LNCAP (cell line): ENCODE results near the gene SLIT3.

Experiments used
- CTCF ChIP-seq: fragments of 450-650 bp; IDR thresholded peaks from 2 replicates; pipeline ENCODE4 v1.5.1; 2017; ENCODE audit warnings: mild to moderate bottlenecking

The SLIT3 gene

DNA sequence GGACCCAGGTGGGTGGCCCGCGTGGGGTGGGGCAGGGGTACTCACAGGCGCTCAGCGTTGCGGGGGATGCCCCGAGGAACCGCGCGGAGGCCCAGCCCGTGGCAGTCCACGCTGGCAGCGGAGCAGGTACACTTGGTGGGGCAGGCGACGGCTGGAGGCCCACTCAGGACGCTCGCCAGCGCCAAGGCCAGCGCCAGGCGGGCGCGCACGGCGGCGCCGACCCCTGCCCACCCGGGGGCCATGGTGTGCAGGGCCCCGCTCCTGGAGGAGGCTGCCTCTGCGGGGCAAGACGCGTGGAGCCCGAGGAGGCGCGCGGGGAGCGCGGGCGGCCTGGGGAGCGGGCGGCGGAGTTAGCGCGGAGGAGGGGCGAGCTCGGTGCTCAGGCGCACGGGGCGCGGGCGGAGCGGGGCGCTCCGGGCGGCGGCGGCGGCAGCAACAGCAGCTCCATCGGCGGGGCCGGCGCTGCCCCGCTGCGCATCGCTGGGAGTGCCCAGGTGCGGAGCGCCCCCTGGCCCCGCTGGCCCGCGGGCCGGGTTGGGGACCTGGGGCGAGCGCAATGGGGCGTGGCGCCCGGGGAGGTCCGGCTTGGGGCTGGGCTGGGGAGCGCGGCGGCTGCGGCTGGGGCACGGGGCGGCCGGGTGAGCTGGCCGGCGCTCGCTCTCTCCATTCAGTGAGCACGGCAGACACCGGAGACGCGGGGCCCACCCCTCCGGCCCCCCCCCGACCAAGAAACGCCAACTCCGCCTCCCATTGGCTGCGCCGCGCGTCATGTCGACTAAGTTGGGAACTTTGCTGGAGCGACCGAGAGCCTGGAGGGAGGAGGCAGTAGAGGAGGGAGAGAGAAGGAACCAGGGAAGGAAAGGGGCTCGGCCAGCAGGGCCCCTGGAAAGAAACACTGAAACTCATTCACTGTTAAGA lies at the start of gene SLIT3:
TSS of gene SLIT3 (minus strand) at position 672 of the 918 bp plus-strand sequence. CDS start at position 242, 430 bp downstream.
- peak; percentile 18; the same call in 1 of the 2 replicates for TF ChIP-seq CTCF

DNA sequence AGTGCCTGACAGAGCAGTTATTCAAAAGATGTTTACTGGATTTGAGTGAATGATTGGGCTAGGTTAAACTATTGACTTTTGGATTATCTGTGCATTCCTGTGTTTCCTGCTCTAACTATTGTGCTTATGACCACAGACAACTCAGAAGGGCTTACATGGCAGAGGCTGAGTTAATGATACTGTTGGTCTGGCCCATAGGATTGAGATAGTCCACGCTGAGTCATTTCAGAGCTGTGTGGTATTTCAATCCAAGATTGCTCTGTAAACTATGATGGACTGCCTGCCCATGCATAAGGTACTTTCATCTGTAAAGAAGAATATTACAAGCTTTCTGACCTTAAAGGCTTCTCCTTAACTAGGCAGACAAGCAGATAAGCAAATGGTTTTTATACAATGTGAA lies 49.1 kb upstream of the SLIT3 start:
- no peak for TF ChIP-seq CTCF

GRCh38 chr5:169347786-169348185 lies 46.8 kb upstream of the SLIT3 start:
- no peak for TF ChIP-seq CTCF

GRCh38 chr5:169344629-169345028 lies 43.7 kb upstream of the SLIT3 start:
- no peak for TF ChIP-seq CTCF

- no peak for TF ChIP-seq CTCF
Observed at GRCh38 chr5:169343766-169344165, 42.8 kb upstream of the SLIT3 start.

GRCh38 chr5:169341556-169341955 lies 40.6 kb upstream of the SLIT3 start:
- TF ChIP-seq CTCF = no peak

GRCh38 chr5:169339869-169340268 lies 38.9 kb upstream of the SLIT3 start:
- no peak for TF ChIP-seq CTCF
